CD4-positive, alpha-beta T cell (primary cell): ENCODE measurements around the gene MTMR4. TPM values are rescaled to one million over a fixed set of nuclear protein-coding genes. Genes with fewer than 3 reads are reported as not detected.

ENCODE experiments used
- ATAC-seq: fragments of 200-7000 bp; cut with Tn5 transposase; one replicate; pipeline ENCODE4 v1.10.0; 2022; ENCODE audit warnings: mild to moderate bottlenecking; ENCODE audit not compliant: poor library complexity
- CTCF ChIA-PET: fragments of 350-600 bp; sonication (Branson Sonifier 250); formaldehyde crosslinking; loops from one replicate; lab custom pipeline; 2021; ENCODE audit warnings: antibody characterized with exemption, inconsistent platforms; lab: Charles Lee
- POLR2A ChIA-PET: fragments of 350-600 bp; sonication (Branson Sonifier 250); formaldehyde crosslinking; loops from one replicate; lab custom pipeline; 2021; ENCODE audit warnings: antibody characterized with exemption, inconsistent platforms; lab: Charles Lee
- DNase-seq, 14 experiments: peaks; one replicate each; pipeline ENCODE4 v3.0.0-alpha.2; 2013 to 2020; ENCODE audit warnings: mixed read lengths in 2 of 14
- H3K27ac ChIP-seq, 2 donors: one replicate each; pipeline versions ENCODE4 v1.5.1 to v1.7.0; 2013; ENCODE audit warnings: low read length in 2 of 2, low read depth in 1 of 2, mild to moderate bottlenecking in 1 of 2
- H3K27me3 ChIP-seq, 2 experiments: 1 replicate in 1 of 2; 2 replicates in 1 of 2; pipeline versions ENCODE4 v1.6.1 to v1.7.0; 2013; ENCODE audit warnings: low read length in 2 of 2, control low read depth in 1 of 2, mild to moderate bottlenecking in 1 of 2, moderate library complexity in 1 of 2; ENCODE audit not compliant: insufficient read depth in 2 of 2, control insufficient read depth in 1 of 2
- H3K36me3 ChIP-seq: one replicate; pipeline ENCODE4 v1.6.1; 2013; ENCODE audit warnings: low read length, control low read depth; ENCODE audit not compliant: insufficient read depth
- H3K4me1 ChIP-seq: one replicate; pipeline ENCODE4 v1.6.1; 2013; ENCODE audit warnings: low read length, control low read depth; ENCODE audit not compliant: insufficient read depth
- H3K4me3 ChIP-seq: one replicate; pipeline ENCODE4 v1.5.1; 2013; ENCODE audit warnings: mild to moderate bottlenecking, low read length, moderate library complexity
- H3K9me3 ChIP-seq, 2 experiments: 1 replicate in 1 of 2; 2 replicates in 1 of 2; pipeline versions ENCODE4 v1.6.1 to v1.7.0; 2013; ENCODE audit warnings: low read length in 2 of 2, mild to moderate bottlenecking in 2 of 2, control low read depth in 1 of 2, moderate library complexity in 1 of 2; ENCODE audit not compliant: control insufficient read depth in 1 of 2, insufficient read depth in 1 of 2
- H3K27ac Mint-ChIP-seq: one replicate; pipeline ENCODE4 v1.8.0; 2020; ENCODE audit warnings: mixed read lengths
- H3K27me3 Mint-ChIP-seq: one replicate; pipeline ENCODE4 v1.8.0; 2021; ENCODE audit warnings: mixed read lengths
- H3K36me3 Mint-ChIP-seq: one replicate; pipeline ENCODE4 v1.8.0; 2021; ENCODE audit warnings: low read depth, mixed read lengths
- H3K4me1 Mint-ChIP-seq: one replicate; pipeline ENCODE4 v1.8.0; 2021; ENCODE audit warnings: low read depth, mixed read lengths
- H3K4me3 Mint-ChIP-seq: one replicate; pipeline ENCODE4 v1.8.0; 2020; ENCODE audit warnings: mild to moderate bottlenecking, mixed read lengths
- H3K9me3 Mint-ChIP-seq: one replicate; pipeline ENCODE4 v1.8.0; 2020; ENCODE audit warnings: mixed read lengths
- CTCF ChIP-seq: fragments of 200-600 bp; IDR thresholded peaks from one replicate; pipeline ENCODE4 v1.8.0; 2022; ENCODE audit warnings: antibody characterized with exemption, mild to moderate bottlenecking
- intact Hi-C, 2 experiments: fragments of 100-400 bp; cut with DNase I in 1 of 2; cut with micrococcal nuclease in 1 of 2; formaldehyde crosslinking; loops; one replicate each; pipeline versions ENCODE4 v1.15.1 to v1.9.0; 2023 to 2025; cut with DNase I, micrococcal nuclease
- total RNA-seq, 174 experiments: library from RNA in 2 of 174; stranded (reverse) in 2 of 174; gene quantifications; one replicate each; pipeline ENCODE4 v1.2.3 and lab custom pipeline; 2021 to 2026

Gene MTMR4
- total RNA-seq, 2 experiments from 2014 or later: 28.8 to 30.0 TPM

DNA sequence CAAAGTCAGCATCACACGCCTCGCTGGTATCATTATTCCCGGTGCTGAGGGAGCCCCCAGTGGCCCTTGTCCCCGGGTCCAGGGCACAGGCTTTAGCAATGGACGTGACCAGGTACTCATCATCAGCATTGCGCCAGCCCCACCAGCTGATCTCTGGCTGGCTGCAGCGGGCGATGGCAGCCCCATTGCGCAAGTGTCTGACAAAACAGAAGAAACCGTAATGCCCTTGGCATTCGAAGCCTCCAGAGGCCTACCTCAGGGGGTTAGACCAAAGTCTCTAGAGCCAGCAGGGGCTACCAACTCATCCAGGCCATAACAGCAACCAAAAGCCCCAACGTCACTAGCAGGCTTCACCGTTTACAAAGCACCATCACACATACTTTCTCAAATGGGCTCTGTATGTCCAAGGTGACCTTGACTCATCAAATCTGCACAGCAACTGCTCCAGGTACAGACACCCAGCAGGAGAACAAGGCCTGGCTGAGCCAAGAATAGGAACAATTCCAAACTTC, 7.3 kb downstream of the MTMR4 start:
- no peak for TF ChIP-seq CTCF
- peaks cover 98% of the 10 kb centered on the region for H3K36me3 ChIP-seq
- H3K4me3 ChIP-seq: no peak overlapping the region
- Mint-ChIP-seq H3K4me1 (peaks cover 13% of the 10 kb centered on the region), H3K36me3 (peaks cover 99% of the 10 kb centered on the region), H3K27me3 (no peaks in the 10 kb centered on the region), H3K9me3 (no peaks in the 10 kb centered on the region), H3K27ac (no peak overlapping the region), H3K4me3 (no peak overlapping the region)
- ChIA-PET CTCF (interaction anchor here (1.2 kb wide), 1 partner anchor 11 kb away, joined by 4 read pairs; no protein-coding TSS in a partner anchor), POLR2A (no interaction called here)
- no peaks in the 10 kb centered on the region for H3K9me3 ChIP-seq
- no peak for DNase-seq
- intact Hi-C loops: no loop called here
- H3K27ac ChIP-seq: no peak overlapping the region
- ATAC-seq: no peak
- no peaks in the 10 kb centered on the region for H3K27me3 ChIP-seq
- peaks cover 2% of the 10 kb centered on the region for H3K4me1 ChIP-seq

DNA sequence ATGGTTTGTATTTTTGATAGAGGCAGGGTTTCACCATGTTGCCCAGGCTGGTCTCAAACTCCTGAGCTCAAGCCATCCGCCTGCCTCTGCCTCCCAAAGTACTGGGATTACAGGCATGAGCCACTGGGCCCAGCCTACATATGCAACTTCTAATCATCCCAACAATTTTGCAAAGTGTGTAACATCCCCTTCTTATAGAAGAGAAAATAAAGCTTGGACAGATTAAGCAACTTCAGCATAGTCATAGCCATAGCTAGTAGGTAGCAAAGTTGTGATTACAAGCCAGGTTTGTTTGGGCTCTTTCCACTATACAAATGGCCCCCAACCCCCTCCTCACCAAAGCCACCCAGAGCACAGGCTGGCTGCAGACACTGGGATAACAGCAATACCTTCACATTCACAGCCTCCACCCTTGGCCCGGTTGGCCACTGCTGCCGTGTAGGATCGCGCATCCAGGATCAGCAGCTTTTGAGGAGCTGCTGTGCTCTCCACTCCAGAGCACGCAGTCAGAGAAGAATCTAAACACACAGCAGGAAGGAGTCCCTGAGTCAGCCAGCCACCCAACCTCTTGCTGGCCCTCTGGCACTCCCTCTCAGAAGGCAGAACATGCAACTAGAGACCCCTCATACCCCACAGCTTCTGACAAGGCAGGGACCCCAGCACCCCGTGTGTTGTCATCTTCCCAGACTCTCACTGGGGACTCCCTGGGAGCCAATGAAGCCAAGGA, 7.9 kb downstream of the MTMR4 start:
- CTCF ChIA-PET: interaction anchor here (1.2 kb wide), 1 partner anchor 12 kb away, joined by 4 read pairs; no protein-coding TSS in a partner anchor
- intact Hi-C loops: no loop called here
- no peak for DNase-seq
- peaks cover 93% of the 10 kb centered on the region for H3K36me3 Mint-ChIP-seq
- H3K4me1 ChIP-seq: peaks cover 2% of the 10 kb centered on the region
- H3K9me3 Mint-ChIP-seq: no peaks in the 10 kb centered on the region
- no peaks in the 10 kb centered on the region for H3K27me3 ChIP-seq
- no peak overlapping the region for H3K4me3 Mint-ChIP-seq
- TF ChIP-seq CTCF: no peak
- POLR2A ChIA-PET: interaction anchor here (0.6 kb wide), 1 partner anchor 722 kb away, joined by 3 read pairs; no protein-coding TSS in a partner anchor
- H3K27ac ChIP-seq: no peak overlapping the region
- no peak overlapping the region for H3K27ac Mint-ChIP-seq
- peaks cover 9% of the 10 kb centered on the region for H3K4me1 Mint-ChIP-seq
- no peak overlapping the region for H3K4me3 ChIP-seq
- ATAC-seq: no peak
- H3K9me3 ChIP-seq: no peaks in the 10 kb centered on the region
- H3K27me3 Mint-ChIP-seq: no peaks in the 10 kb centered on the region
- peaks cover 95% of the 10 kb centered on the region for H3K36me3 ChIP-seq

DNA sequence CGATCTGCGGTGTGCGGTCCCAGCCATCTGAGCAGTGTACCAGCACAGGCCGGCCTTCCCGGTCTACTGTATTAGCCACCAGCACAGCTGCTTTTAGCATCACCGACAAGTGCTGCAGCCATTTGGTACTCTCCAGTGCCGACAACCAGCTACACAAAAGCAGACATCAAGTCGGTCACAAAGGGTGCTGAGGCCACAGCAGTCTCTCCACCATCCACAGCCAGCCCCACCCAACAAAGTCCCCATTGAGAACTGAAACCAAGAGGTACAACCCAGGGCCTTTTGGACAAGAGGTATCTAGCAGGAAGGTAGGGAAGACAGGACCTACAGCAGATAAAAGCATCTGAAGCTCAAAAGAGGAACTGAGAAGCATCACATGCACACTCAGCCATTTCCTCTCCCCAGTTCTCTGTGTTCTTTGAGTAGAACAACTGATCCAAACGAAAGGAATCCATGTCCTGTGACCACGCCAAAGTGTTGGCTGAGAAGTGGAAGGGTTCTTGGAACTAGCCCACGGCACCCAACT, 9.5 kb downstream of the MTMR4 start:
- Histone ChIP-seq H3K27ac (no peak overlapping the region), H3K9me3 (no peaks in the 10 kb centered on the region), H3K27me3 (no peaks in the 10 kb centered on the region), H3K4me3 (no peak overlapping the region), H3K36me3 (peaks cover 93% of the 10 kb centered on the region), H3K4me1 (peaks cover 2% of the 10 kb centered on the region)
- Mint-ChIP-seq H3K9me3 (no peaks in the 10 kb centered on the region), H3K4me3 (no peak overlapping the region), H3K27me3 (no peaks in the 10 kb centered on the region), H3K4me1 (peaks cover under 1% of the 10 kb centered on the region), H3K36me3 (peaks cover 84% of the 10 kb centered on the region), H3K27ac (no peak overlapping the region)
- no peak for TF ChIP-seq CTCF
- no peak for DNase-seq
- CTCF ChIA-PET: no interaction called here
- ATAC-seq: no peak
- intact Hi-C loops: no loop called here
- POLR2A ChIA-PET: interaction anchor here (1.3 kb wide), 1 partner anchor 10 kb away, joined by 4 read pairs; the partner anchor contains the start of gene MTMR4
